GM13977 (cell line): ENCODE results near the gene EPB41L2.

Source experiments
- DNase-seq: peaks from one replicate; pipeline ENCODE4 v3.0.0; 2012; ENCODE audit warnings: low spot score
- CTCF ChIP-seq: IDR thresholded peaks from 2 replicates; pipeline ENCODE4 v1.5.1; 2012; ENCODE audit warnings: mild to moderate bottlenecking, control low read depth; ENCODE audit not compliant: insufficient read depth; ENCODE audit errors: extremely low read depth, missing control alignments
- in situ Hi-C: fragments of 300-500 bp; cut with MboI; formaldehyde crosslinking; loops from one replicate; pipeline ENCODE4 v1.12.0; 2022; ENCODE audit warnings: low sequenced_read_pairs, low pct_unique_long_range_greater_than_20kb, mixed read lengths, inconsistent platforms; ENCODE audit not compliant: unreplicated experiment

EPB41L2 gene

GRCh38 chr6:131073577-131073976, 10.5 kb upstream of the EPB41L2 start:
- DNase-seq, result no peak
- in situ Hi-C loops, result no loop called here
- TF ChIP-seq CTCF, result no peak

GRCh38 chr6:131070061-131070460, 7.0 kb upstream of the EPB41L2 start:
- in situ Hi-C loops, result no loop called here

GRCh38 chr6:131068165-131068564, 5.1 kb upstream of the EPB41L2 start:
- DNase-seq, result no peak
- in situ Hi-C loops, result no loop called here
- no peak for TF ChIP-seq CTCF

More at GRCh38 chr6:131070061-131070460, 7.0 kb upstream of the EPB41L2 start:
- TF ChIP-seq CTCF, result no peak
- no peak for DNase-seq

- no peak for DNase-seq
- in situ Hi-C loops, result no loop called here
- no peak for TF ChIP-seq CTCF
Measured at GRCh38 chr6:131067521-131067920, 4.5 kb upstream of the EPB41L2 start.

GRCh38 chr6:131065824-131066171, 2.8 kb upstream of the EPB41L2 start:
- no peak for DNase-seq
- TF ChIP-seq CTCF, result no peak
- in situ Hi-C loops, result no loop called here

- no peak for TF ChIP-seq CTCF
- in situ Hi-C loops, result no loop called here
- no peak for DNase-seq
Measured at GRCh38 chr6:131065112-131065823, 2.2 kb upstream of the EPB41L2 start.
